ENCODE data around the gene MRPL38. TPM values are rescaled to one million over a fixed set of nuclear protein-coding genes. Genes with fewer than 3 reads are reported as not detected.

The MRPL38 gene
- total RNA-seq, 1 experiment from 2014 or later, result 219 TPM

- no TSS peak for BruUV-seq (replicated peaks)
- RAD21 ChIA-PET (ENCODE audit: low non-redundant PET in 1 of 2, low total read pairs in 2 of 2, uncharacterized antibody in 2 of 2, unreplicated experiment in 2 of 2), result no interaction called here
- no peak overlapping the region for H3K9ac ChIP-seq (ENCODE audit: low read length)
- H3K4me3 ChIP-seq (replicated peaks in 1 of 2; ENCODE audit: low read depth in 1 of 2, low read length in 2 of 2), result no peak overlapping the region
- no peaks in the 10 kb centered on the region for H4K20me1 ChIP-seq (ENCODE audit: insufficient read depth)
- no peaks in the 10 kb centered on the region for H3K9me3 ChIP-seq (ENCODE audit: control insufficient read depth in 1 of 2, insufficient read depth in 1 of 2, low read depth in 1 of 2, low read length in 2 of 2)
- no peak for DNase-seq (ENCODE audit: low read depth, low spot score)
- POLR2A ChIA-PET, result interaction anchor here (0.9 kb wide), 1 partner anchor 140 kb away, joined by 3 read pairs; a partner anchor contains a TSS
- intact Hi-C loops (cut with micrococcal nuclease), result no loop called here
- no peaks in the 10 kb centered on the region for H3K27me3 ChIP-seq (ENCODE audit: insufficient read depth, low read length)
- H3K27ac ChIP-seq (ENCODE audit: low read depth, low read length), result no peak overlapping the region; the same call in 1 of the 2 replicates
- H3K36me3 ChIP-seq (ENCODE audit: control insufficient read depth in 1 of 2, insufficient read depth in 2 of 2, low read length in 2 of 2), result no peaks in the 10 kb centered on the region
- H3K9me2 ChIP-seq (ENCODE audit: insufficient read depth), result no peaks in the 10 kb centered on the region
- peaks cover 0 to 3% of the 10 kb centered on the region in 2 experiments; a peak in 2 of 4 replicates for H3K4me1 ChIP-seq (ENCODE audit: control insufficient read depth in 1 of 2, insufficient read depth in 2 of 2, low read length in 2 of 2)
- no peak for ATAC-seq
- TF ChIP-seq EZH2 (IDR thresholded peaks at IDR 0.05) (no peak), ZFX (IDR thresholded peaks at IDR 0.05) (no peak; the same call in 1 of the 2 replicates), FOSL1 (IDR thresholded peaks at IDR 0.05; ENCODE audit: low read depth) (no peak), TCF7L2 (IDR thresholded peaks at IDR 0.05; ENCODE audit: borderline replicate concordance, extremely low read depth, insufficient read depth, insufficient read length) (no peak), YY1 (IDR thresholded peaks at IDR 0.05; ENCODE audit: extremely low read depth, insufficient replicate concordance, low read depth, low read length) (no peak), EZH2phosphoT487 (IDR thresholded peaks at IDR 0.05; ENCODE audit: borderline replicate concordance) (no peak), ATF3 (IDR thresholded peaks at IDR 0.05) (no peak), POLR2AphosphoS5 (IDR thresholded peaks at IDR 0.05; ENCODE audit: low read depth, low read length) (no peak), CBX3 (IDR thresholded peaks at IDR 0.05; ENCODE audit: low read depth) (no peak), MAX (IDR thresholded peaks at IDR 0.05) (no peak), SIN3A (IDR thresholded peaks at IDR 0.05; ENCODE audit: low read depth) (no peak), POLR2A (IDR thresholded peaks at IDR 0.05; ENCODE audit: borderline replicate concordance, extremely low read depth, insufficient read depth, insufficient read length) (no peak), EGR1 (IDR thresholded peaks at IDR 0.05; ENCODE audit: low read depth) (no peak), ELF1 (IDR thresholded peaks at IDR 0.05; ENCODE audit: borderline replicate concordance, low read depth) (no peak), CTCF (IDR thresholded peaks at IDR 0.05 in 2 of 3, conservative IDR thresholded peaks at IDR 0.05 in 1 of 3; ENCODE audit: borderline replicate concordance in 1 of 3, insufficient read depth in 1 of 3, low read depth in 2 of 3, low read length in 2 of 3) (no peak), CEBPB (IDR thresholded peaks at IDR 0.05; ENCODE audit: low read depth) (no peak), JUND (IDR thresholded peaks at IDR 0.05) (no peak)
- H3K4me2 ChIP-seq (ENCODE audit: low read length), result no peak overlapping the region
- H2AFZ ChIP-seq (ENCODE audit: low read depth, low read length, poor library complexity, severe bottlenecking), result no peak overlapping the region
- no peaks in the 10 kb centered on the region for H3K79me2 ChIP-seq (ENCODE audit: insufficient read depth, low read length)
- CTCF ChIA-PET, result interaction anchor here (0.6 kb wide), 1 partner anchor 14 kb away, joined by 4 read pairs; no protein-coding TSS in a partner anchor
Observed at GRCh38 chr17:75920045-75920560, 15.4 kb upstream of the MRPL38 start.
